HG03460 (cell line): ENCODE data around the gene TGFBR1.

ENCODE experiments used
- ATAC-seq: cut with Tn5 transposase; IDR thresholded peaks from one replicate; pipeline ENCODE4 v1.9.1; 2021; ENCODE audit not compliant: unreplicated experiment

Gene TGFBR1

DNA sequence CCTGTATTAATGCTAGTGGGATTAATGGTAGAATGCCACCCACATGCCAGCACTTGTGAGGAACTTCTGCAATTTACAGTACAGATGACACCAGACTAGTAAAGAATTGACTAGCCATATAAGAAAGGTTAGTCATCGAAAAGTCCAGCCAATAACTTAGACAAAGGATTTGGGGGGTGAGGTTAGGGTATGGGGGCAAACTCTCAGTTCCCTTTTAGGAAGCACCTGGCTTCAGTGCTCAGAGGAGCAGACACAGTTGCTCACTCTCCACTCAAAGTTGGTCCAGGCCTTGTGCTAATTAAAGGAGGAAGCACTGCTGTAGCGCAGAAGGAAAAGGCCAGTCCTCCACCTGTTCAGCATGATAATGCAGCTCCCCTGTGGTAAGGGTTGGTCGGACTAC lies 25.2 kb downstream of the TGFBR1 start:
- ATAC-seq = peak; percentile 73

DNA sequence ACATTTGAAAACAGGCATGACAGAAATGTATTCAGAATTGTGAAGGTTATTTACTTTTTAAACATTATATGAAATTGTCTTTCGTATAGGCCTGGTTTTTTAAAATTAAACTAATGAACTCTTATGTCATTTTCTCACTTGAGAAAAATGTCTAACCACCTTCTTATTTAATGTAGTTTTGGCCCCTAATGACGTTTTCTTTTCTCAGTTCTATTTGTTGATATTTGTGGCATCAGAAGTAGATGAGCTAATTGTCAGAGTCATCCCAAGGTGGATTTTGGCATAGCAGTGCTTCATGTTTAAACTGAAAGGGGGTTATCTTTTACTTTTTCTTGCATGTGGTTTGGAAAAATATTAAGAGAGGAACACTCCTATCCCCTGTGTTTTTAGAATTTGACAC lies 28.2 kb downstream of the TGFBR1 start:
- no peak for ATAC-seq

GRCh38 chr9:99134893-99135341 lies 30.0 kb downstream of the TGFBR1 start:
- no peak for ATAC-seq

GRCh38 chr9:99135456-99135855 lies 30.5 kb downstream of the TGFBR1 start:
- ATAC-seq = peak; percentile 48

DNA sequence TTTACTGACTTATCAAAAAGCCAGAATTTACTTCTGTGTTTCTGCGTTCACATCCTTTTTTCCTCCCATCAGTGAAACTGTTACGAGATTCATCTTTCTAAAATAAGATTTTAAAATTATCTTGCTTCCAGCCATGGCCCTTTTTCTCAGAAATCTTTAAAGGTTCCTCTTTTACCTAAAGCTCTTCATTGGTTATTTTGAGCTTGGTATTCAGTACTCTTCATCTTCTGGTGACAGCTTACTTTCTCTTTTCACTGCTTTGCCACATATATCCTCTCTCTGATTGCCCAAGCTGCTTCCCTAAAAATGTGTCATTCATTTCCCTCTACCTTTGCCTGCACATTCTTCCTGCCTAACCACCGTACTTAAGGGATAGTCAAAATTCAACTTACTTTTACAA lies 32.3 kb downstream of the TGFBR1 start:
- ATAC-seq = no peak

- ATAC-seq = no peak
Measured at GRCh38 chr9:99137891-99138290, 33.0 kb downstream of the TGFBR1 start.

- ATAC-seq = no peak
Measured at GRCh38 chr9:99138424-99139284, 33.7 kb downstream of the TGFBR1 start.

GRCh38 chr9:99139868-99140267 lies 35.0 kb downstream of the TGFBR1 start:
- no peak for ATAC-seq

DNA sequence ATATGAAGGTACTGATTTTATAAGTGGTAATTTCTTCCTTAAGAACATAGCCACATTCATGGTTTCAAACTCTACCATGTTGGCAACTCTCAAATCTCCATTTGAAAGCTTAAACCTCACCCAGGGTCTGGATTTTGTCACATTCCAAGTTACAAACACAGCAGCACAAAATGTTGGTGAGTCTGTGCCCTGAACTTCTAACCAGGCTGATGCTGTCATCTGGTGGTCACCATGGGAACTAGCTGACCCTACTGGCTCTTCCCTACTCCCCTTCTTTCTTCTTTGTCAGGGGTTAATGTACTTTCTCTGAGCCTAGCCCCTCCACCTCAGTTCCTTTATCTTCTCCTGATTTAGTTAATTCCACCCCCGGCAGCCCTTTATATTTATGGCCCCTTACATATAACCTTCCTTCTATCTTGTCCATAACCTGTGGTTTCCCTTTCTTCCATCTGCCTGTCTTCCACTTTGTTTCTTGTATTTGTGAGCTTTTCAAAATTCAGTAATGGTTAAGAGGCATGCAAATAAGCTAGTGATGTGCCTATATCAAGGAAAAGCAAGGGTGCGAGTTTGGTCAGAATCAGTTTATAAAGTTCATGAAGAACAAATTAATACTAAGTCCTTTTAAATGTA lies 35.9 kb downstream of the TGFBR1 start:
- ATAC-seq = peak; percentile 62

GRCh38 chr9:99141849-99142248 lies 36.9 kb downstream of the TGFBR1 start:
- ATAC-seq = no peak

GRCh38 chr9:99142275-99142674 lies 37.4 kb downstream of the TGFBR1 start:
- ATAC-seq = no peak

- no peak for ATAC-seq
Measured at GRCh38 chr9:99143655-99144054, 38.7 kb downstream of the TGFBR1 start.

GRCh38 chr9:99144966-99145365 lies 40.1 kb downstream of the TGFBR1 start:
- no peak for ATAC-seq

GRCh38 chr9:99146574-99146973 lies 41.7 kb downstream of the TGFBR1 start:
- ATAC-seq = no peak

DNA sequence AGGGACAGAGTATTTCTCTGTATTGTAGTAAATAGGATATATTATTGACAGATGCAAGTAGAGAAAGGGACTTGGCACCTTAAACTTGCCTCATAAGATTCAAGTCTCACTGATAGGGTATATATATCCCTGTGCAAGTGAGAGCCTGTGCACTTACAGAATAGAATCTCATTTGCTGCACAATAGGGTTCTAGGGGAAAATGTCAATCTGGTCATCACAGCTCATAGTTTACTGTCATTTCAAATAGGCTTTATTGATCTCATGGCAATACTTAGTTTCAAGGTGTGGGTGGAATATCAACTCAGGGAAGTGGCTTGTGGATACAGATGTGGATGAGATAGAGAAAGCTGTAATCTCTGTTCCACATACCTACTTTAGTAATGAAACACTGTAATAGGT lies 42.3 kb downstream of the TGFBR1 start:
- no peak for ATAC-seq

DNA sequence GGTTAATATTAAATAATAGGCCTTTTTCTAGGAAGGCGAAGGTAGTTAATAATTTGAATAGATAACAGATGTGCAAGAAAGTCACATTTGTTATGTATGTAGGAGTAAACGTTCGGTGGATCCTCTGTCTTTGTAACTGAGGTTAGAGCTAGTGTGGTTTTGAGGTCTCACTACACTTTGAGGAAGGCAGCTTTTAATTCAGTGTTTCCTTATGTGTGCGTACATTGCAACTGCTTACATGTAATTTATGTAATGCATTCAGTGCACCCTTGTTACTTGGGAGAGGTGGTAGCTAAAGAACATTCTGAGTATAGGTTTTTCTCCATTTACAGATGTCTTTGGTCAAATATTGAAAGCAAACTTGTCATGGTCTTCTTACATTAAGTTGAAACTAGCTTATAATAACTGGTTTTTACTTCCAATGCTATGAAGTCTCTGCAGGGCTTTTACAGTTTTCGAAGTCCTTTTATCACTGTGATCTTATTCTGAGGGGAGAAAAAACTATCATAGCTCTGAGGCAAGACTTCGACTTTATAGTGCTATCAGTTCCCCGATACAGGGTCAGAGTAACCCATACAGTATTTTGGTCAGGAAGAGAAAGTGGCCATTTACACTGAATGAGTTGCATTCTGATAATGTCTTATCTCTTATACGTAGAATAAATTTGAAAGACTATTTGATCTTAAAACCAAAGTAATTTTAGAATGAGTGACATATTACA lies 45.7 kb downstream of the TGFBR1 start:
- no peak for ATAC-seq

DNA sequence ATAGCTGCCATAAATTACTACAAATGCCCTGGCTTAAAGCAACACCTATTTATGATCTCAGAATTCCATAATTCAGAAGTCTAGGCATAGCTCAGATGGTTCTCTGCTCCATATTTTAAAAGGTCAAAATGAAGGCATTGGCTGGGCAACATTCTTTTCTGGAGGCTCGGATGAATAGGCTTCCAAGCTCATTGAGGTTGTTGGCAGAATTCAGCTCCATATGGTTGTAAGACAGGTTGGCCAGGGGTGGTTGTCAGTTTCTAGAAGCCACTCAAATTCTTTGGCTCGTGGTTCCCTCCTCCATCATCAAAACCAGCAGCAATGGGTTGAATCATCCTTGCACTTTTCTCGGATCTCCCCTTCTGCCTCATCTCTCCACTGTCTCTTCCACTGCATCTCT lies 49.4 kb downstream of the TGFBR1 start:
- ATAC-seq = no peak

GRCh38 chr9:99155736-99156135 lies 50.8 kb downstream of the TGFBR1 start:
- no peak for ATAC-seq

DNA sequence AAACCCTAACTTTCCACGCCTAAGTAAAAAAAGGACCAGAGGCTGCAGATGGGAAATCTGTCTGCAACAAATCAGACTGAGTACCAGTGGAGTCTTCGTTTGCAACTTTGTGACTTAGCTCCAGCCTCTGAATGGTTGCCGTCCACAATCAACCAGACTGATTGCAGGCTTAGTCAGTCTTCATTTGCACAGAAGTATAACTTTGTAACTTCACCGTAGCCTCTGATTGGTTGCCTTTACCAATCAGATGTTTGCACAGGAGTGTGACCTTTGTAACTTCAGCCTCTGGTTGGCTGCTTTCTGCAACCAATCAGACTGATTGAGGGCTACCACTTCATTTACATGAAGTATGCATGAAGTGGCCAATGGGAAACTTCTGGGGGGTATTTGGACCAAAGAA lies 53.7 kb downstream of the TGFBR1 start:
- ATAC-seq = no peak

GRCh38 chr9:99160173-99160572 lies 55.3 kb downstream of the TGFBR1 start:
- ATAC-seq = no peak

- no peak for ATAC-seq
Measured at GRCh38 chr9:99162759-99163364, 57.9 kb downstream of the TGFBR1 start.
